WTC11 (cell line): ENCODE measurements around the gene BNIPL. TPM values are rescaled to one million over a fixed set of nuclear protein-coding genes. Genes with fewer than 3 reads are reported as not detected.

Source experiments
- ATAC-seq: fragments of 200-7000 bp; cut with Tn5 transposase; 2 replicates; pipeline ENCODE4 v1.10.0; 2021; ENCODE audit warnings: mild to moderate bottlenecking, moderate library complexity
- CTCF ChIA-PET: fragments of 300-600 bp; sonication (Branson Sonifier 250); formaldehyde crosslinking; loops from one replicate; lab custom pipeline; 2021; ENCODE audit warnings: antibody characterized with exemption; lab: Charles Lee
- POLR2A ChIA-PET: fragments of 350-600 bp; sonication (Branson Sonifier 250); formaldehyde crosslinking; loops from one replicate; lab custom pipeline; 2021; ENCODE audit warnings: antibody characterized with exemption; lab: Charles Lee
- DNase-seq: peaks from one replicate; pipeline ENCODE4 v3.0.0; 2021; ENCODE audit warnings: low spot score
- H3K27ac Mint-ChIP-seq: 2 replicates; pipeline ENCODE4 v1.8.0; 2021; ENCODE audit warnings: mixed read lengths
- H3K27me3 Mint-ChIP-seq: 2 replicates; pipeline ENCODE4 v1.8.0; 2021; ENCODE audit warnings: low read depth, mild to moderate bottlenecking, moderate library complexity, mixed read lengths
- H3K36me3 Mint-ChIP-seq: 2 replicates; pipeline ENCODE4 v1.8.0; 2021; ENCODE audit warnings: mixed read lengths
- H3K4me1 Mint-ChIP-seq: 2 replicates; pipeline ENCODE4 v1.8.0; 2022; ENCODE audit warnings: mixed read lengths
- H3K4me3 Mint-ChIP-seq: 2 replicates; pipeline ENCODE4 v1.8.0; 2021; ENCODE audit warnings: mild to moderate bottlenecking, moderate library complexity, mixed read lengths
- H3K9me3 Mint-ChIP-seq: 2 replicates; pipeline ENCODE4 v1.8.0; 2021; ENCODE audit warnings: mixed read lengths
- CREB1 ChIP-seq: sonication (generic); formaldehyde crosslinking; IDR thresholded peaks from 2 replicates; pipeline ENCODE4 v1.8.0; 2023; ENCODE audit warnings: mild to moderate bottlenecking, missing genetic modification reagents
- CREM ChIP-seq: sonication (generic); formaldehyde crosslinking; IDR thresholded peaks from 2 replicates; pipeline ENCODE4 v1.8.1; 2022; ENCODE audit warnings: mild to moderate bottlenecking, missing genetic modification reagents, moderate library complexity
- E2F1 ChIP-seq: sonication (generic); formaldehyde crosslinking; IDR thresholded peaks from 2 replicates; pipeline ENCODE4 v1.8.0; 2022; ENCODE audit warnings: mild to moderate bottlenecking, missing genetic modification reagents
- E2F5 ChIP-seq: sonication (generic); formaldehyde crosslinking; IDR thresholded peaks from 2 replicates; pipeline ENCODE4 v1.8.1; 2022; ENCODE audit warnings: mild to moderate bottlenecking, moderate library complexity, missing genetic modification reagents
- EMX1 ChIP-seq: fragments of 250-450 bp; sonication (Bioruptor Pico); IDR thresholded peaks from 2 replicates; pipeline ENCODE4 v1.8.0; 2021; ENCODE audit warnings: mild to moderate bottlenecking
- FOXP4 ChIP-seq: sonication (generic); formaldehyde crosslinking; IDR thresholded peaks from 2 replicates; pipeline ENCODE4 v1.8.0; 2022; ENCODE audit warnings: mild to moderate bottlenecking, missing genetic modification reagents
- GABPB1 ChIP-seq: sonication (generic); formaldehyde crosslinking; IDR thresholded peaks from 2 replicates; pipeline ENCODE4 v1.8.1; 2023; ENCODE audit warnings: mild to moderate bottlenecking, missing genetic modification reagents
- GTF2I ChIP-seq: fragments of 250-450 bp; sonication (Bioruptor Pico); conservative IDR thresholded peaks from 2 replicates; pipeline ENCODE4 v1.4.0; 2021; ENCODE audit warnings: mild to moderate bottlenecking
- HMGXB4 ChIP-seq: sonication (generic); formaldehyde crosslinking; IDR thresholded peaks from 2 replicates; pipeline ENCODE4 v1.8.1; 2023; ENCODE audit warnings: mild to moderate bottlenecking, moderate library complexity, missing genetic modification reagents
- MXD4 ChIP-seq: fragments of 250-450 bp; sonication (Bioruptor Pico); IDR thresholded peaks from 2 replicates; pipeline ENCODE4 v1.8.0; 2021; ENCODE audit warnings: mild to moderate bottlenecking, moderate library complexity, borderline replicate concordance
- NR2C2 ChIP-seq: sonication (generic); formaldehyde crosslinking; IDR thresholded peaks from 2 replicates; pipeline ENCODE4 v1.8.0; 2022; ENCODE audit warnings: mild to moderate bottlenecking, missing genetic modification reagents
- PRDM15 ChIP-seq: sonication (generic); formaldehyde crosslinking; IDR thresholded peaks from 2 replicates; pipeline ENCODE4 v1.8.0; 2022; ENCODE audit warnings: missing genetic modification reagents
- RELA ChIP-seq: sonication (generic); formaldehyde crosslinking; IDR thresholded peaks from 2 replicates; pipeline ENCODE4 v1.8.1; 2022; ENCODE audit warnings: missing genetic modification reagents, mild to moderate bottlenecking, borderline replicate concordance
- TEAD1 ChIP-seq: sonication (generic); formaldehyde crosslinking; IDR thresholded peaks from 2 replicates; pipeline ENCODE4 v1.8.0; 2022; ENCODE audit warnings: mild to moderate bottlenecking, missing genetic modification reagents
- TP53 ChIP-seq: sonication (generic); formaldehyde crosslinking; IDR thresholded peaks from 2 replicates; pipeline ENCODE4 v1.8.1; 2023; ENCODE audit warnings: mild to moderate bottlenecking, missing genetic modification reagents
- ZBTB43 ChIP-seq: sonication (generic); formaldehyde crosslinking; IDR thresholded peaks from 2 replicates; pipeline ENCODE4 v1.8.1; 2023; ENCODE audit warnings: mild to moderate bottlenecking, missing genetic modification reagents
- ZMAT4 ChIP-seq: fragments of 250-450 bp; sonication (Bioruptor Pico); IDR thresholded peaks from 2 replicates; pipeline ENCODE4 v1.9.0; 2021; ENCODE audit warnings: mild to moderate bottlenecking
- ZNF396 ChIP-seq: fragments of 250-450 bp; sonication (Bioruptor Pico); IDR thresholded peaks from 2 replicates; pipeline ENCODE4 v1.8.0; 2021; ENCODE audit warnings: mild to moderate bottlenecking, moderate library complexity, borderline replicate concordance
- ZNF512 ChIP-seq: sonication (generic); formaldehyde crosslinking; IDR thresholded peaks from 2 replicates; pipeline ENCODE4 v1.8.1; 2022; ENCODE audit warnings: missing genetic modification reagents, borderline replicate concordance
- total RNA-seq: library from RNA; stranded (reverse); gene quantifications from 3 replicates; pipeline ENCODE4 v1.2.3, GENCODE V29; 2021

BNIPL gene
- total RNA-seq, 1 experiment from 2014 or later: 3.8 TPM

GRCh38 chr1:151002051-151002450 lies 34.3 kb upstream of the BNIPL start:
- Mint-ChIP-seq H3K27ac (no peak overlapping the region), H3K27me3 (no peaks in the 10 kb centered on the region), H3K4me1 (peaks cover 21% of the 10 kb centered on the region), H3K36me3 (no peaks in the 10 kb centered on the region)
- ChIA-PET POLR2A (no interaction called here), CTCF (interaction anchor here (0.6 to 3.3 kb wide), 7 partner anchors 21 to 442 kb away, joined by 3 to 21 read pairs (median 3); partner anchors contain the start of gene ANXA9)
- DNase-seq: no peak
- no peak for TF ChIP-seq HMGXB4 (CRISPR knock-in tag)
- TF ChIP-seq GTF2I (CRISPR knock-in tag): no peak
- no peak for TF ChIP-seq CREB1 (CRISPR knock-in tag)
- TF ChIP-seq E2F5 (CRISPR knock-in tag): no peak
- no peak for TF ChIP-seq MXD4
- TF ChIP-seq NR2C2 (CRISPR knock-in tag): no peak
- no peak for TF ChIP-seq GABPB1 (CRISPR knock-in tag)
- no peak for TF ChIP-seq TEAD1
- TF ChIP-seq CREM (CRISPR knock-in tag): no peak
- no peak for TF ChIP-seq RELA
- TF ChIP-seq FOXP4 (CRISPR knock-in tag): no peak
- TF ChIP-seq TP53 (CRISPR knock-in tag): no peak
- TF ChIP-seq E2F1: no peak
- TF ChIP-seq, all 79 proteins: peak for 0
- ATAC-seq: no peak
- H3K9me3 Mint-ChIP-seq: no peaks in the 10 kb centered on the region
- no peak overlapping the region for H3K4me3 Mint-ChIP-seq

- ChIA-PET POLR2A (no interaction called here), CTCF (no interaction called here)
- no peak for ATAC-seq
- peaks cover 26% of the 10 kb centered on the region for H3K4me1 Mint-ChIP-seq
- no peaks in the 10 kb centered on the region for H3K9me3 Mint-ChIP-seq
- no peaks in the 10 kb centered on the region for H3K36me3 Mint-ChIP-seq
- no peak overlapping the region for H3K27ac Mint-ChIP-seq
- no peaks in the 10 kb centered on the region for H3K27me3 Mint-ChIP-seq
- TF ChIP-seq ZBTB43 (CRISPR knock-in tag) (no peak), ZNF512 (CRISPR knock-in tag) (no peak), EMX1 (CRISPR knock-in tag) (no peak), E2F1 (no peak), PRDM15 (CRISPR knock-in tag) (no peak), MXD4 (no peak), ZMAT4 (CRISPR knock-in tag) (no peak), ZNF396 (CRISPR knock-in tag) (no peak)
- DNase-seq: no peak
- no peak overlapping the region for H3K4me3 Mint-ChIP-seq
These were observed 33.8 kb upstream of the BNIPL start for GRCh38 chr1:151002611-151003010.
